ENCODE data around the gene SYP. TPM values are rescaled to one million over a fixed set of nuclear protein-coding genes. Genes with fewer than 3 reads are reported as not detected.

Gene SYP
- total and polyA plus RNA-seq, 10 of the 15 experiments (the other 5 are each of a cell fraction or from before 2014, with no cell fraction given), result 0.34 to 1.7 (median 0.74) TPM

DNA sequence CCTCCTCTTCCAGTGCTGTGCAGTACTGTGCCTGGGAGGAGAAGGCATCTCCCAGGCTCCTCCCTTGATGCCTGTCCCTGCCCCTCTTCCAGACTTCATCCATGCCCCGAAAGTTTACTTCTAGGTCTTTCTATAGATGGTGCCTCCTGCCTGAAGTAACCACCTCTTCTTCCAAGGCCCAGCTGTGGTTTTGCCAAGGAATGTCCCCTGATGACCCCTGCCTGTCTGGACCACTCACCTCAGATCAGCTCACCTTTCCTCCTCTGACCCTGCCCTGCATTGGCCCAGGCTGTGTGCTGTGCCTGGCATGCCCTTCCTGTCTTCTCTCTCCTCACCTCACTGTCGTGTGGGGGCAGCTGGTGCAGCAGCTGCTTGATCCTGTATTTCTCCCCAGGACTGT lies 20.6 kb downstream of the SYP start:
- in situ Hi-C loops (cut with MboI) (no loop called here), intact Hi-C loops (cut with micrococcal nuclease; ENCODE audit: unreplicated experiment) (no loop called here)
- H3K36me3 ChIP-seq (ENCODE audit: control insufficient read depth in 2 of 2, insufficient read depth in 2 of 2, low read length in 1 of 2), result peaks cover 0 to 3% of the 10 kb centered on the region in 2 experiments; a peak in 3 of 4 replicates
- no peak for FAIRE-seq
- no peak overlapping the region for H3K27ac ChIP-seq (ENCODE audit: control insufficient read depth, insufficient read depth)
- no peak overlapping the region for H2AFZ ChIP-seq (ENCODE audit: control insufficient read depth, low read depth, low read length)
- ChIA-PET CTCF (interaction anchor here (0.6 to 1.0 kb wide), 2 partner anchors 12 to 115 kb away, joined by 3 read pairs; no protein-coding TSS in a partner anchor), POLR2A (no interaction called here), RAD21 (ENCODE audit: unreplicated experiment) (no interaction called here), SMC1A (ENCODE audit: uncharacterized antibody, unreplicated experiment) (no interaction called here)
- no peak overlapping the region for H3K4me2 ChIP-seq (ENCODE audit: control insufficient read depth, insufficient read depth)
- no peak overlapping the region for H3K4me3 ChIP-seq
- 46% methylated on average over 2 of the region's 2 CpGs for WGBS (ENCODE audit: insufficient coverage, insufficient replicate concordance, low lambda C conversion rate, missing lambda C conversion rate)
- H3K79me2 ChIP-seq (ENCODE audit: control insufficient read depth, insufficient read depth, low read length), result no peaks in the 10 kb centered on the region
- no peak overlapping the region for H3K9ac ChIP-seq (ENCODE audit: control insufficient read depth, insufficient read depth, low read length)
- H3K9me3 ChIP-seq (replicated peaks; ENCODE audit: control insufficient read depth, insufficient read depth, low read length), result no peaks in the 10 kb centered on the region; the same call in 2 of the 3 replicates
- BruUV-seq (replicated peaks), result no TSS peak
- H3K4me1 ChIP-seq (ENCODE audit: control insufficient read depth, insufficient read depth, low read length), result no peaks in the 10 kb centered on the region
- no peak for DNase-seq (ENCODE audit: low read depth, low spot score)
- no peaks in the 10 kb centered on the region for H3K27me3 ChIP-seq (replicated peaks in 1 of 2; ENCODE audit: control insufficient read depth in 2 of 2, insufficient read depth in 2 of 2, low read length in 1 of 2)
- no peaks in the 10 kb centered on the region for H4K20me1 ChIP-seq (ENCODE audit: control insufficient read depth, insufficient read depth)
- ATAC-seq, result no peak
- TF ChIP-seq TARDBP (IDR thresholded peaks at IDR 0.05; ENCODE audit: borderline replicate concordance) (no peak), POLR2A (IDR thresholded peaks at IDR 0.05; ENCODE audit: low read depth, low read length) (0 out of 2 replicates have a peak, but pooled peaks have one; percentile 6)

GRCh38 chrX:49178537-49178936 lies 21.5 kb downstream of the SYP start:
- Histone ChIP-seq H3K36me3 (ENCODE audit: control insufficient read depth in 2 of 2, insufficient read depth in 2 of 2, low read length in 1 of 2) (peaks cover 0 to 3% of the 10 kb centered on the region in 2 experiments; a peak in 3 of 4 replicates), H3K9ac (ENCODE audit: control insufficient read depth, insufficient read depth, low read length) (no peak overlapping the region), H3K27ac (ENCODE audit: control insufficient read depth, insufficient read depth) (no peak overlapping the region), H3K4me1 (ENCODE audit: control insufficient read depth, insufficient read depth, low read length) (no peaks in the 10 kb centered on the region), H3K4me3 (no peak overlapping the region), H2AFZ (ENCODE audit: control insufficient read depth, low read depth, low read length) (no peak overlapping the region), H3K27me3 (replicated peaks in 1 of 2; ENCODE audit: control insufficient read depth in 2 of 2, insufficient read depth in 2 of 2, low read length in 1 of 2) (no peaks in the 10 kb centered on the region), H3K9me3 (replicated peaks; ENCODE audit: control insufficient read depth, insufficient read depth, low read length) (no peaks in the 10 kb centered on the region; the same call in 2 of the 3 replicates), H3K4me2 (ENCODE audit: control insufficient read depth, insufficient read depth) (no peak overlapping the region), H4K20me1 (ENCODE audit: control insufficient read depth, insufficient read depth) (no peaks in the 10 kb centered on the region), H3K79me2 (ENCODE audit: control insufficient read depth, insufficient read depth, low read length) (no peaks in the 10 kb centered on the region)
- in situ Hi-C loops (cut with MboI) (no loop called here), intact Hi-C loops (cut with micrococcal nuclease; ENCODE audit: unreplicated experiment) (no loop called here)
- DNase-seq (ENCODE audit: low read depth, low spot score), result no peak
- WGBS (ENCODE audit: insufficient coverage, insufficient replicate concordance, low lambda C conversion rate, missing lambda C conversion rate), result 50% methylated on average over 3 of the region's 3 CpGs
- ATAC-seq, result no peak
- RAD21 ChIA-PET (ENCODE audit: unreplicated experiment), result no interaction called here
- FAIRE-seq, result no peak
- POLR2A ChIA-PET, result no interaction called here
- BruUV-seq (replicated peaks), result no TSS peak
- SMC1A ChIA-PET (ENCODE audit: uncharacterized antibody, unreplicated experiment), result no interaction called here
- CTCF ChIA-PET, result interaction anchor here (1.0 kb wide), 1 partner anchor 11 kb away, joined by 3 read pairs; no protein-coding TSS in a partner anchor
- TF ChIP-seq, protein P1, sequence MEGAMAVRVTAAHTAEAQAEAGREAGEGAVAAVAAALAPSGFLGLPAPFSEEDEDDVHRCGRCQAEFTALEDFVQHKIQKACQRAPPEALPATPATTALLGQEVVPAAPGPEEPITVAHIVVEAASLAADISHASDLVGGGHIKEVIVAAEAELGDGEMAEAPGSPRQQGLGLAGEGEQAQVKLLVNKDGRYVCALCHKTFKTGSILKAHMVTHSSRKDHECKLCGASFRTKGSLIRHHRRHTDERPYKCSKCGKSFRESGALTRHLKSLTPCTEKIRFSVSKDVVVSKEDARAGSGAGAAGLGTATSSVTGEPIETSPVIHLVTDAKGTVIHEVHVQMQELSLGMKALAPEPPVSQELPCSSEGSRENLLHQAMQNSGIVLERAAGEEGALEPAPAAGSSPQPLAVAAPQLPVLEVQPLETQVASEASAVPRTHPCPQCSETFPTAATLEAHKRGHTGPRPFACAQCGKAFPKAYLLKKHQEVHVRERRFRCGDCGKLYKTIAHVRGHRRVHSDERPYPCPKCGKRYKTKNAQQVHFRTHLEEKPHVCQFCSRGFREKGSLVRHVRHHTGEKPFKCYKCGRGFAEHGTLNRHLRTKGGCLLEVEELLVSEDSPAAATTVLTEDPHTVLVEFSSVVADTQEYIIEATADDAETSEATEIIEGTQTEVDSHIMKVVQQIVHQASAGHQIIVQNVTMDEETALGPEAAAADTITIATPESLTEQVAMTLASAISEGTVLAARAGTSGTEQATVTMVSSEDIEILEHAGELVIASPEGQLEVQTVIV (IDR thresholded peaks at IDR 0.05; ENCODE audit: borderline replicate concordance, partially characterized antibody), result no peak
- TF ChIP-seq ZNF217 (IDR thresholded peaks at IDR 0.05), result no peak
- no peak for TF ChIP-seq SKIL (IDR thresholded peaks at IDR 0.05; ENCODE audit: low read depth, poor library complexity, severe bottlenecking)
- TF ChIP-seq USF2 (IDR thresholded peaks at IDR 0.05; ENCODE audit: borderline replicate concordance, low read depth, low read length), result no peak
- TF ChIP-seq GABPA (IDR thresholded peaks at IDR 0.05; ENCODE audit: low read depth), result no peak
- TF ChIP-seq MTA2 (IDR thresholded peaks at IDR 0.05; ENCODE audit: low read depth), result no peak
- TF ChIP-seq NRF1 (conservative IDR thresholded peaks at IDR 0.05; ENCODE audit: low read depth, low read length), result no peak

Measured in GM12878 (cell line).